ENCODE results near the gene MYLK4. TPM values are rescaled to one million over a fixed set of nuclear protein-coding genes. Genes with fewer than 3 reads are reported as not detected.

Gene MYLK4
- total and polyA plus RNA-seq, 2 of the 13 experiments (the other 11 are each of a cell fraction or from before 2014, with no cell fraction given), result 0.26 to 0.29 TPM

DNA sequence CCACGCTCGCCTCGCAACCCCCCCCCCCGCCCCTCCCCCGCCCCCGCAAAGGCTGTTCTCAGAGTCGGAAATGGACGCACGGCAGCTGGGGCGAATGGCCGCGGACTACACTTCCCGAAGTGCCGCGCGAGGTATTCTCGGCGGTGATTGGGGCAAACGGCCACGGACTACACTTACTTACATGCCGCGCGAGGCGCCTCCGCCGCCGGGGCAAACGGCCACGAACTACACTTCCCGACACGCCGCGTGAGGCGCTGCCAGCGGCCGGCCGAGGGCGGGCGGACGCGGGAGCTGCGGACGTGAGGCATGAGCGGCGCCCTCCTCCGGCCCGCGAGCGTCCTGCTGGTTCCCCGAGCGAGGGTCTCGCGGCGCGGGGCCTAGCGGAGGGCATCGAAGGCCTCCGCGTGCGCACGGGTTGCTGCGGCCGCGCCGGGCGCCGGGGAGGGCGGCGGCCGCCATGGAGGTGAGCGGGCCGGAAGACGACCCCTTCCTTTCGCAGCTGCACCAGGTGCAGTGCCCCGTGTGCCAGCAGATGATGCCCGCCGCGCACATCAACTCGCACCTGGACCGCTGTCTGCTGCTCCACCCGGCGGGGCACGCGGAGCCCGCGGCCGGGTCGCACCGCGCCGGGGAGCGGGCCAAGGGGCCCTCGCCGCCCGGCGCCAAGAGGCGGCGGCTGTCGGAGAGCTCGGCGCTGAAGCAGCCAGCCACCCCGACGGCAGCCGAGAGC, 14.6 kb upstream of the MYLK4 start, which contains the start of gene WRNIP1 (continued):
- TF ChIP-seq, protein P1, sequence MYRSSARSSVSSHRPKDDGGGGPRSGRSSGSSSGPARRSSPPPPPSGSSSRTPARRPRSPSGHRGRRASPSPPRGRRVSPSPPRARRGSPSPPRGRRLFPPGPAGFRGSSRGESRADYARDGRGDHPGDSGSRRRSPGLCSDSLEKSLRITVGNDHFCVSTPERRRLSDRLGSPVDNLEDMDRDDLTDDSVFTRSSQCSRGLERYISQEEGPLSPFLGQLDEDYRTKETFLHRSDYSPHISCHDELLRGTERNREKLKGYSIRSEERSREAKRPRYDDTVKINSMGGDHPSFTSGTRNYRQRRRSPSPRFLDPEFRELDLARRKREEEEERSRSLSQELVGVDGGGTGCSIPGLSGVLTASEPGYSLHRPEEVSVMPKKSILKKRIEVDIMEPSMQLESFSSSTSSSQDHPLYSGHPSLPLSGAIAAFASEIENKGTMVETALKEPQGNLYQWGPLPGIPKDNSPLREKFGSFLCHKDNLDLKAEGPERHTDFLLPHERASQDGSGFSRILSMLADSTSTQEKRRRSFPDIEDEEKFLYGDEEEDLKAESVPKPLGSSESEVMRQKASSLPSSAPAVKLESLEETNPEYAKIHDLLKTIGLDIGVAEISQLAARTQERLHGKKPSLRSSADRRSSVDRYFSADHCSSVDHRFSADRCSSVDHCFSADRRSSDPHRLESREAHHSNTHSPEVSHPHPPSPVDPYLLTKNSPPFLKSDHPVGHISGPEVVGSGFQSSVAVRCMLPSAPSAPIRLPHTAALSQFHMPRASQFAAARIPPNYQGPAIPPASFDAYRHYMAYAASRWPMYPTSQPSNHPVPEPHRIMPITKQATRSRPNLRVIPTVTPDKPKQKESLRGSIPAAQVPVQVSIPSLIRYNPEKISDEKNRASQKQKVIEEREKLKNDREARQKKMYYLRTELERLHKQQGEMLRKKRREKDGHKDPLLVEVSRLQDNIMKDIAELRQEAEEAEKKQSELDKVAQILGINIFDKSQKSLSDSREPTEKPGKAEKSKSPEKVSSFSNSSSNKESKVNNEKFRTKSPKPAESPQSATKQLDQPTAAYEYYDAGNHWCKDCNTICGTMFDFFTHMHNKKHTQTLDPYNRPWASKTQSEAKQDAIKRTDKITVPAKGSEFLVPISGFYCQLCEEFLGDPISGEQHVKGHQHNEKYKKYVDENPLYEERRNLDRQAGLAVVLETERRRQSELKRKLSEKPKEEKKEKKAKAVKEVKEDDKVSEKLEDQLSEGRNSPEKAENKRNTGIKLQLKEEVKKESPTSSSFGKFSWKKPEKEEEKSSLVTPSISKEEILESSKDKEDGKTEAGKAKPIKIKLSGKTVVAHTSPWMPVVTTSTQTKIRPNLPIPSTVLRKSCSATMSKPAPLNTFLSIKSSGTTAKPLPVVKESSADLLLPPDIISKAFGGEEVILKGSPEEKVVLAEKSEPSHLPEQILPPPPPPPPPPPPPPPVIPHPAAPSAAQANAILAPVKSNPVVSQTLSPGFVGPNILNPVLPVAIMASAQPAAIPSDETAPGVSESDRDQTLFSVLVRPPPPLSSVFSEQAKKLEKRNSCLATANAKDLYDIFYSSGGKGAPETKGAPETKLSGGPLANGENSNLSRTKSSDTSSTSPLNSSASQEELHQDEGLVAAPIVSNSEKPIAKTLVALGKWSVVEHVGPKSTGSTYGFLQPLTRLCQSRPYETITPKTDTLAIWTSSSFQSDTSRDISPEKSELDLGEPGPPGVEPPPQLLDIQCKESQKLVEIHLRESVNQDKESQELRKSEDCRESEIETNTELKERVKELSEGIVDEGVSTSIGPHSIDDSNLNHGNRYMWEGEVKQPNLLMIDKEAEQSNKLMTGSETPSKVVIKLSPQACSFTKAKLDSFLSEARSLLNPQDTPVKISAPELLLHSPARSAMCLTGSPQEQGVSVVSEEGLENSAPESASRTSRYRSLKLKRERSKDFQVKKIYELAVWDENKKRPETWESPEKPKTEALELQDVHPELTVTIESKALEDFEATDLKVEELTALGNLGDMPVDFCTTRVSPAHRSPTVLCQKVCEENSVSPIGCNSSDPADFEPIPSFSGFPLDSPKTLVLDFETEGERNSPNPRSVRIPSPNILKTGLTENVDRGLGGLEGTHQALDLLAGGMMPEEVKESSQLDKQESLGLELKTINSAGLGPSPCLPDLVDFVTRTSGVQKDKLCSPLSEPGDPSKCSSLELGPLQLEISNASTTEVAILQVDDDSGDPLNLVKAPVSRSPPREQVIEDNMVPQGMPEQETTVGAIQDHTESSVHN (CRISPR knock-in tag; IDR thresholded peaks at IDR 0.05), result peak; percentile 83; the same call in 1 of the 2 replicates
- TF ChIP-seq TARDBP (CRISPR knock-in tag; IDR thresholded peaks at IDR 0.05) (peak; percentile 94), ZNF367 (CRISPR knock-in tag; IDR thresholded peaks at IDR 0.05; ENCODE audit: borderline replicate concordance) (peak; percentile 80; the same call in 1 of the 2 replicates), FOXA3 (CRISPR knock-in tag; IDR thresholded peaks at IDR 0.05) (peak; percentile 41), SP2 (CRISPR knock-in tag; IDR thresholded peaks at IDR 0.05) (peak; percentile 53), PAX8 (CRISPR knock-in tag; IDR thresholded peaks at IDR 0.05; ENCODE audit: borderline replicate concordance) (0 out of 2 replicates have a peak, but pooled peaks have one; percentile 96)
- TF ChIP-seq, protein P2, sequence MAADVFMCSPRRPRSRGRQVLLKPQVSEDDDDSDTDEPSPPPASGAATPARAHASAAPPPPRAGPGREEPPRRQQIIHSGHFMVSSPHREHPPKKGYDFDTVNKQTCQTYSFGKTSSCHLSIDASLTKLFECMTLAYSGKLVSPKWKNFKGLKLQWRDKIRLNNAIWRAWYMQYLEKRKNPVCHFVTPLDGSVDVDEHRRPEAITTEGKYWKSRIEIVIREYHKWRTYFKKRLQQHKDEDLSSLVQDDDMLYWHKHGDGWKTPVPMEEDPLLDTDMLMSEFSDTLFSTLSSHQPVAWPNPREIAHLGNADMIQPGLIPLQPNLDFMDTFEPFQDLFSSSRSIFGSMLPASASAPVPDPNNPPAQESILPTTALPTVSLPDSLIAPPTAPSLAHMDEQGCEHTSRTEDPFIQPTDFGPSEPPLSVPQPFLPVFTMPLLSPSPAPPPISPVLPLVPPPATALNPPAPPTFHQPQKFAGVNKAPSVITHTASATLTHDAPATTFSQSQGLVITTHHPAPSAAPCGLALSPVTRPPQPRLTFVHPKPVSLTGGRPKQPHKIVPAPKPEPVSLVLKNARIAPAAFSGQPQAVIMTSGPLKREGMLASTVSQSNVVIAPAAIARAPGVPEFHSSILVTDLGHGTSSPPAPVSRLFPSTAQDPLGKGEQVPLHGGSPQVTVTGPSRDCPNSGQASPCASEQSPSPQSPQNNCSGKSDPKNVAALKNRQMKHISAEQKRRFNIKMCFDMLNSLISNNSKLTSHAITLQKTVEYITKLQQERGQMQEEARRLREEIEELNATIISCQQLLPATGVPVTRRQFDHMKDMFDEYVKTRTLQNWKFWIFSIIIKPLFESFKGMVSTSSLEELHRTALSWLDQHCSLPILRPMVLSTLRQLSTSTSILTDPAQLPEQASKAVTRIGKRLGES (CRISPR knock-in tag; IDR thresholded peaks at IDR 0.05; ENCODE audit: borderline replicate concordance), result peak; percentile 88
- TF ChIP-seq, protein P3, sequence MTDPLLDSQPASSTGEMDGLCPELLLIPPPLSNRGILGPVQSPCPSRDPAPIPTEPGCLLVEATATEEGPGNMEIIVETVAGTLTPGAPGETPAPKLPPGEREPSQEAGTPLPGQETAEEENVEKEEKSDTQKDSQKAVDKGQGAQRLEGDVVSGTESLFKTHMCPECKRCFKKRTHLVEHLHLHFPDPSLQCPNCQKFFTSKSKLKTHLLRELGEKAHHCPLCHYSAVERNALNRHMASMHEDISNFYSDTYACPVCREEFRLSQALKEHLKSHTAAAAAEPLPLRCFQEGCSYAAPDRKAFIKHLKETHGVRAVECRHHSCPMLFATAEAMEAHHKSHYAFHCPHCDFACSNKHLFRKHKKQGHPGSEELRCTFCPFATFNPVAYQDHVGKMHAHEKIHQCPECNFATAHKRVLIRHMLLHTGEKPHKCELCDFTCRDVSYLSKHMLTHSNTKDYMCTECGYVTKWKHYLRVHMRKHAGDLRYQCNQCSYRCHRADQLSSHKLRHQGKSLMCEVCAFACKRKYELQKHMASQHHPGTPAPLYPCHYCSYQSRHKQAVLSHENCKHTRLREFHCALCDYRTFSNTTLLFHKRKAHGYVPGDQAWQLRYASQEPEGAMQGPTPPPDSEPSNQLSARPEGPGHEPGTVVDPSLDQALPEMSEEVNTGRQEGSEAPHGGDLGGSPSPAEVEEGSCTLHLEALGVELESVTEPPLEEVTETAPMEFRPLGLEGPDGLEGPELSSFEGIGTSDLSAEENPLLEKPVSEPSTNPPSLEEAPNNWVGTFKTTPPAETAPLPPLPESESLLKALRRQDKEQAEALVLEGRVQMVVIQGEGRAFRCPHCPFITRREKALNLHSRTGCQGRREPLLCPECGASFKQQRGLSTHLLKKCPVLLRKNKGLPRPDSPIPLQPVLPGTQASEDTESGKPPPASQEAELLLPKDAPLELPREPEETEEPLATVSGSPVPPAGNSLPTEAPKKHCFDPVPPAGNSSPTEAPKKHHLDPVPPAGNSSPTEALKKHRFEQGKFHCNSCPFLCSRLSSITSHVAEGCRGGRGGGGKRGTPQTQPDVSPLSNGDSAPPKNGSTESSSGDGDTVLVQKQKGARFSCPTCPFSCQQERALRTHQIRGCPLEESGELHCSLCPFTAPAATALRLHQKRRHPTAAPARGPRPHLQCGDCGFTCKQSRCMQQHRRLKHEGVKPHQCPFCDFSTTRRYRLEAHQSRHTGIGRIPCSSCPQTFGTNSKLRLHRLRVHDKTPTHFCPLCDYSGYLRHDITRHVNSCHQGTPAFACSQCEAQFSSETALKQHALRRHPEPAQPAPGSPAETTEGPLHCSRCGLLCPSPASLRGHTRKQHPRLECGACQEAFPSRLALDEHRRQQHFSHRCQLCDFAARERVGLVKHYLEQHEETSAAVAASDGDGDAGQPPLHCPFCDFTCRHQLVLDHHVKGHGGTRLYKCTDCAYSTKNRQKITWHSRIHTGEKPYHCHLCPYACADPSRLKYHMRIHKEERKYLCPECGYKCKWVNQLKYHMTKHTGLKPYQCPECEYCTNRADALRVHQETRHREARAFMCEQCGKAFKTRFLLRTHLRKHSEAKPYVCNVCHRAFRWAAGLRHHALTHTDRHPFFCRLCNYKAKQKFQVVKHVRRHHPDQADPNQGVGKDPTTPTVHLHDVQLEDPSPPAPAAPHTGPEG (CRISPR knock-in tag; IDR thresholded peaks at IDR 0.05), result peak; percentile 50; the same call in 1 of the 2 replicates
- TF ChIP-seq, protein P4, sequence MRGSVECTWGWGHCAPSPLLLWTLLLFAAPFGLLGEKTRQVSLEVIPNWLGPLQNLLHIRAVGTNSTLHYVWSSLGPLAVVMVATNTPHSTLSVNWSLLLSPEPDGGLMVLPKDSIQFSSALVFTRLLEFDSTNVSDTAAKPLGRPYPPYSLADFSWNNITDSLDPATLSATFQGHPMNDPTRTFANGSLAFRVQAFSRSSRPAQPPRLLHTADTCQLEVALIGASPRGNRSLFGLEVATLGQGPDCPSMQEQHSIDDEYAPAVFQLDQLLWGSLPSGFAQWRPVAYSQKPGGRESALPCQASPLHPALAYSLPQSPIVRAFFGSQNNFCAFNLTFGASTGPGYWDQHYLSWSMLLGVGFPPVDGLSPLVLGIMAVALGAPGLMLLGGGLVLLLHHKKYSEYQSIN (CRISPR knock-in tag; IDR thresholded peaks at IDR 0.05; ENCODE audit: borderline replicate concordance), result peak; percentile 33; the same call in 1 of the 2 replicates

All from HepG2 (cell line).